IPS-20b (cell line): ENCODE results near the gene GNB2.

Experiments
- H3K27ac ChIP-seq: one replicate; pipeline ENCODE4 v1.5.1; 2013; ENCODE audit warnings: low read length
- H3K27me3 ChIP-seq: 2 replicates; pipeline ENCODE4 v1.6.1; 2013; ENCODE audit warnings: mild to moderate bottlenecking, low read length, inconsistent platforms; ENCODE audit not compliant: insufficient read depth
- H3K36me3 ChIP-seq: 2 replicates; pipeline ENCODE4 v1.6.1; 2013; ENCODE audit warnings: low read depth, mild to moderate bottlenecking, inconsistent platforms, low read length, moderate library complexity; ENCODE audit not compliant: insufficient read depth
- H3K4me1 ChIP-seq: 2 replicates; pipeline ENCODE4 v1.6.1; 2013; ENCODE audit warnings: mild to moderate bottlenecking, control low read depth, inconsistent platforms, low read length, moderate library complexity; ENCODE audit not compliant: insufficient read depth
- H3K4me3 ChIP-seq: 2 replicates; pipeline ENCODE4 v1.5.1; 2013; ENCODE audit warnings: mild to moderate bottlenecking, low read length, inconsistent platforms
- H3K9ac ChIP-seq: 2 replicates; pipeline ENCODE4 v1.6.1; 2013; ENCODE audit warnings: low read depth, mild to moderate bottlenecking, inconsistent platforms, low read length, moderate library complexity
- H3K9me3 ChIP-seq: 2 replicates; pipeline ENCODE4 v1.6.1; 2013; ENCODE audit warnings: mild to moderate bottlenecking, low read depth, low read length, inconsistent platforms; ENCODE audit not compliant: insufficient read depth

Gene GNB2

GRCh38 chr7:100673302-100673941 lies at the start of gene GNB2:
Gene GNB2 (plus strand): TSS chr7:100673740. CDS start chr7:100676266, 2,526 bp downstream.
- peak within 1 kb of the TSS; percentile 80 for H3K27ac ChIP-seq
- H3K9me3 ChIP-seq: no peaks in the 10 kb centered on the region
- H3K36me3 ChIP-seq: peaks cover 21% of the 10 kb centered on the region
- H3K27me3 ChIP-seq: peaks cover 19% of the 10 kb centered on the region
- H3K9ac ChIP-seq: peak within 1 kb of the TSS; percentile 98
- peak within 1 kb of the TSS; percentile 77 for H3K4me3 ChIP-seq
- H3K4me1 ChIP-seq: peaks cover 3% of the 10 kb centered on the region; the same call in 1 of the 2 replicates

GRCh38 chr7:100623951-100624824 lies 49.4 kb upstream of the GNB2 start:
- Histone ChIP-seq H3K9me3 (no peaks in the 10 kb centered on the region), H3K4me1 (peaks cover 4% of the 10 kb centered on the region; the same call in 1 of the 2 replicates), H3K36me3 (no peaks in the 10 kb centered on the region), H3K4me3 (no peak overlapping the region), H3K27ac (no peak overlapping the region), H3K9ac (no peak overlapping the region), H3K27me3 (peaks cover 14% of the 10 kb centered on the region)

GRCh38 chr7:100626055-100626454 lies 47.5 kb upstream of the GNB2 start:
- peaks cover 14% of the 10 kb centered on the region for H3K27me3 ChIP-seq
- peaks cover 4% of the 10 kb centered on the region; the same call in 1 of the 2 replicates for H3K4me1 ChIP-seq
- no peaks in the 10 kb centered on the region for H3K36me3 ChIP-seq
- peak overlapping the region; percentile 69 for H3K4me3 ChIP-seq
- no peak overlapping the region for H3K27ac ChIP-seq
- H3K9ac ChIP-seq: peak overlapping the region; percentile 41; the same call in 1 of the 2 replicates
- H3K9me3 ChIP-seq: no peaks in the 10 kb centered on the region

GRCh38 chr7:100626530-100627237 lies 46.9 kb upstream of the GNB2 start:
- peaks cover 4% of the 10 kb centered on the region; the same call in 1 of the 2 replicates for H3K4me1 ChIP-seq
- H3K4me3 ChIP-seq: peak overlapping the region; percentile 69
- H3K9me3 ChIP-seq: no peaks in the 10 kb centered on the region
- H3K27ac ChIP-seq: no peak overlapping the region
- peak overlapping the region; percentile 45; the same call in 1 of the 2 replicates for H3K9ac ChIP-seq
- H3K27me3 ChIP-seq: peaks cover 15% of the 10 kb centered on the region
- H3K36me3 ChIP-seq: no peaks in the 10 kb centered on the region

GRCh38 chr7:100627238-100627549 lies 46.3 kb upstream of the GNB2 start:
- Histone ChIP-seq H3K9ac (peak overlapping the region; percentile 45; the same call in 1 of the 2 replicates), H3K4me3 (peak overlapping the region; percentile 69; the same call in 1 of the 2 replicates), H3K9me3 (no peaks in the 10 kb centered on the region), H3K4me1 (peaks cover 4% of the 10 kb centered on the region; the same call in 1 of the 2 replicates), H3K27me3 (peaks cover 20% of the 10 kb centered on the region), H3K27ac (no peak overlapping the region), H3K36me3 (no peaks in the 10 kb centered on the region)

GRCh38 chr7:100629117-100629716 lies 44.3 kb upstream of the GNB2 start:
- H3K27ac ChIP-seq: no peak overlapping the region
- H3K36me3 ChIP-seq: no peaks in the 10 kb centered on the region
- no peaks in the 10 kb centered on the region for H3K9me3 ChIP-seq
- peaks cover 4% of the 10 kb centered on the region; the same call in 1 of the 2 replicates for H3K4me1 ChIP-seq
- peaks cover 37% of the 10 kb centered on the region for H3K27me3 ChIP-seq
- H3K4me3 ChIP-seq: no peak overlapping the region
- no peak overlapping the region for H3K9ac ChIP-seq

GRCh38 chr7:100630066-100630465 lies 43.5 kb upstream of the GNB2 start:
- Histone ChIP-seq H3K27me3 (peaks cover 42% of the 10 kb centered on the region), H3K9me3 (no peaks in the 10 kb centered on the region), H3K36me3 (no peaks in the 10 kb centered on the region), H3K27ac (no peak overlapping the region), H3K9ac (no peak overlapping the region), H3K4me3 (no peak overlapping the region), H3K4me1 (peaks cover 4% of the 10 kb centered on the region; the same call in 1 of the 2 replicates)

GRCh38 chr7:100632951-100633717 lies 40.4 kb upstream of the GNB2 start:
- Histone ChIP-seq H3K27me3 (peaks cover 28% of the 10 kb centered on the region), H3K4me3 (peak overlapping the region; percentile 68), H3K27ac (no peak overlapping the region), H3K4me1 (no peaks in the 10 kb centered on the region), H3K9me3 (no peaks in the 10 kb centered on the region), H3K36me3 (no peaks in the 10 kb centered on the region), H3K9ac (peak overlapping the region; percentile 73; the same call in 1 of the 2 replicates)

GRCh38 chr7:100639995-100640516 lies 33.5 kb upstream of the GNB2 start:
- no peaks in the 10 kb centered on the region for H3K4me1 ChIP-seq
- no peaks in the 10 kb centered on the region for H3K9me3 ChIP-seq
- H3K27me3 ChIP-seq: no peaks in the 10 kb centered on the region
- H3K9ac ChIP-seq: no peak overlapping the region
- no peak overlapping the region for H3K4me3 ChIP-seq
- H3K27ac ChIP-seq: no peak overlapping the region
- no peaks in the 10 kb centered on the region for H3K36me3 ChIP-seq

GRCh38 chr7:100640517-100641440 lies 32.8 kb upstream of the GNB2 start:
- no peak overlapping the region for H3K27ac ChIP-seq
- H3K4me3 ChIP-seq: no peak overlapping the region
- no peaks in the 10 kb centered on the region for H3K36me3 ChIP-seq
- H3K27me3 ChIP-seq: no peaks in the 10 kb centered on the region
- no peaks in the 10 kb centered on the region for H3K4me1 ChIP-seq
- no peak overlapping the region for H3K9ac ChIP-seq
- H3K9me3 ChIP-seq: no peaks in the 10 kb centered on the region
